ENCODE measurements around the gene DPP6. TPM values are rescaled to one million over a fixed set of nuclear protein-coding genes. Genes with fewer than 3 reads are reported as not detected.

The DPP6 gene
- total and polyA plus RNA-seq, 9 of the 15 experiments (the other 6 are each of a cell fraction or from before 2014, with no cell fraction given) = not detected

DNA sequence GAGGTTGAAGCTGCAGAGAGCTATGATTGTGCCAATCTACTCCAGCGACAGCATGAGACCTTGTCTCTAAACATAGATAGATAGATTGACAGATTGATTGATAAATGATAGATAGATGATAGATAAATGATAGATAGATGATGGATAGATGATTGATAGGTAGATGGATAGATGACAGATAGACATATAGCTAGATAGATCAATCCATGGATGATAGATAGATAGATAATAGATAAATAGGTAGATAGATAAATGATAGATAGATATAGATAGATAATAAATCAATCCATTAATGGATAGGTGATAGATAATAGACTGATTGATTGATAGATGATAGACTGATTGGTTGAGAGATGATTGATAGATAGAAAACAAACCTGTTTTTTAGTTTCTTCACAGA lies 601.1 kb downstream of the DPP6 start (continued):
- TF ChIP-seq SRF (CRISPR knock-in tag; IDR thresholded peaks at IDR 0.05) (no peak), NFIX (CRISPR knock-in tag; IDR thresholded peaks at IDR 0.05; ENCODE audit: low read depth) (no peak), NRF1 (conservative IDR thresholded peaks at IDR 0.05 in 1 of 2, IDR thresholded peaks at IDR 0.05 in 1 of 2) (no peak), CBFB (CRISPR knock-in tag; IDR thresholded peaks at IDR 0.05) (no peak), CUX1 (CRISPR knock-in tag; IDR thresholded peaks at IDR 0.05) (peak; percentile 75; the same call in 1 of the 2 replicates), DACH1 (IDR thresholded peaks at IDR 0.05; ENCODE audit: partially characterized antibody) (peak; percentile 94), ZBTB33 (CRISPR knock-in tag; IDR thresholded peaks at IDR 0.05) (no peak), HMG20A (CRISPR knock-in tag; conservative IDR thresholded peaks at IDR 0.05) (no peak), ZNF133 (CRISPR knock-in tag; IDR thresholded peaks at IDR 0.05) (no peak), KLF1 (tag; IDR thresholded peaks at IDR 0.05) (no peak), TEAD1 (CRISPR knock-in tag; IDR thresholded peaks at IDR 0.05) (no peak), SREBF1 (IDR thresholded peaks at IDR 0.05; ENCODE audit: borderline replicate concordance, low read depth, low read length) (no peak), TEAD4 (IDR thresholded peaks at IDR 0.05; ENCODE audit: low read length) (no peak), TEAD4 (CRISPR knock-in tag; IDR thresholded peaks at IDR 0.05; ENCODE audit: borderline replicate concordance) (no peak)
- TF ChIP-seq, protein P1, sequence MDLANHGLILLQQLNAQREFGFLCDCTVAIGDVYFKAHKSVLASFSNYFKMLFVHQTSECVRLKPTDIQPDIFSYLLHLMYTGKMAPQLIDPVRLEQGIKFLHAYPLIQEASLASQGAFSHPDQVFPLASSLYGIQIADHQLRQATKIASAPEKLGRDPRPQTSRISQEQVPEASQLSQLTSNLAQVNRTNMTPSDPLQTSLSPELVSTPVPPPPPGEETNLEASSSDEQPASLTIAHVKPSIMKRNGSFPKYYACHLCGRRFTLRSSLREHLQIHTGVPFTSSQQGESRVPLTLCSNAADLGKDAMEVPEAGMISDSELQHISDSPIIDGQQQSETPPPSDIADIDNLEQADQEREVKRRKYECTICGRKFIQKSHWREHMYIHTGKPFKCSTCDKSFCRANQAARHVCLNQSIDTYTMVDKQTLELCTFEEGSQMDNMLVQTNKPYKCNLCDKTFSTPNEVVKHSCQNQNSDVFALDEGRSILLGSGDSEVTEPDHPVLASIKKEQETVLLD (IDR thresholded peaks at IDR 0.05) = peak; percentile 81
- TF ChIP-seq, protein P2, sequence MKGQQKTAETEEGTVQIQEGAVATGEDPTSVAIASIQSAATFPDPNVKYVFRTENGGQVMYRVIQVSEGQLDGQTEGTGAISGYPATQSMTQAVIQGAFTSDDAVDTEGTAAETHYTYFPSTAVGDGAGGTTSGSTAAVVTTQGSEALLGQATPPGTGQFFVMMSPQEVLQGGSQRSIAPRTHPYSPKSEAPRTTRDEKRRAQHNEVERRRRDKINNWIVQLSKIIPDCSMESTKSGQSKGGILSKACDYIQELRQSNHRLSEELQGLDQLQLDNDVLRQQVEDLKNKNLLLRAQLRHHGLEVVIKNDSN (CRISPR knock-in tag; IDR thresholded peaks at IDR 0.05) = no peak
- TF ChIP-seq, protein P3, sequence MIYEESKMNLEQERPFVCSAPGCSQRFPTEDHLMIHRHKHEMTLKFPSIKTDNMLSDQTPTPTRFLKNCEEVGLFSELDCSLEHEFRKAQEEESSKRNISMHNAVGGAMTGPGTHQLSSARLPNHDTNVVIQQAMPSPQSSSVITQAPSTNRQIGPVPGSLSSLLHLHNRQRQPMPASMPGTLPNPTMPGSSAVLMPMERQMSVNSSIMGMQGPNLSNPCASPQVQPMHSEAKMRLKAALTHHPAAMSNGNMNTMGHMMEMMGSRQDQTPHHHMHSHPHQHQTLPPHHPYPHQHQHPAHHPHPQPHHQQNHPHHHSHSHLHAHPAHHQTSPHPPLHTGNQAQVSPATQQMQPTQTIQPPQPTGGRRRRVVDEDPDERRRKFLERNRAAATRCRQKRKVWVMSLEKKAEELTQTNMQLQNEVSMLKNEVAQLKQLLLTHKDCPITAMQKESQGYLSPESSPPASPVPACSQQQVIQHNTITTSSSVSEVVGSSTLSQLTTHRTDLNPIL (CRISPR knock-in tag; IDR thresholded peaks at IDR 0.05) = no peak
